GM19025 (cell line): ENCODE data around the gene PROKR1.

ENCODE experiments used
- ATAC-seq: cut with Tn5 transposase; IDR thresholded peaks from one replicate; pipeline ENCODE4 v1.9.1; 2021; ENCODE audit warnings: mild to moderate bottlenecking, low read depth, moderate library complexity; ENCODE audit not compliant: unreplicated experiment

The PROKR1 gene

DNA sequence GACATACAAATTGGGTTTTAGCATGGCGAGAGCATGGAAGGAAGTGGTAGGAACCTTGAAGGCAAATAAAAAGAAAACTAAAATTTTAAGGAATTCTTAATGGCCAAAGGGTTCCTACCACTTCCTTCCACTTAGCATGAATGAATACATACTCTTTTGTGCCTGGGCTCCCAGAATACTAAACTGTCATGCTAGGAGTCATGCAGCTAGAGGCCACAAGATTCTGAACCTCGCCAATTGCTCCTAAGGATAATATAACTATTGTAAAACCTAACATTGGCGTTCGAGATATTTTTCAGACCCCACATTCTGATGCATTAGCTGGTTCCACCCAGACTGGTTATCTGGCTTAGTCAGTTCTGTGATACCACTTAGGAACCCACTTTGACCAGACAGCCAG lies 52.6 kb downstream of the PROKR1 start:
- no peak for ATAC-seq

DNA sequence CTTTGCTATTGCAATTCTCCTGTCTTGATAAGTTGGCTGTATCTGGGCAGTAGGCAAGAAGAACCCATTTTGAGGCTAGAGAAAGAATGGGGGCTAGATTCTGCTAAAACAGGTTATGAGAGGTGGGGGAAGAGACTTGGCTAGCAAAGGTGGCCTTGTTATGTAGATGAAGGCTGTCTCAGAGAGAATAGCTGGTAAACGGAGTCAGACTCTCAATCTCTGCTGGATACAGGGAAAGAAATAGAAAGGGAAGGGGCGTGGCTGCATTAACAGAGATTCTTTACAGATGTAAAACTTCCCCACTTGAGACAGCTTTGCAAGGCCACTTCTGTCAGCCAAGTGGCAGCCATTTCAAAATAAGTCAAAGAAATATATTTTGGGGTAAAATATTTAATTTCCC lies 53.2 kb downstream of the PROKR1 start:
- ATAC-seq, result no peak

DNA sequence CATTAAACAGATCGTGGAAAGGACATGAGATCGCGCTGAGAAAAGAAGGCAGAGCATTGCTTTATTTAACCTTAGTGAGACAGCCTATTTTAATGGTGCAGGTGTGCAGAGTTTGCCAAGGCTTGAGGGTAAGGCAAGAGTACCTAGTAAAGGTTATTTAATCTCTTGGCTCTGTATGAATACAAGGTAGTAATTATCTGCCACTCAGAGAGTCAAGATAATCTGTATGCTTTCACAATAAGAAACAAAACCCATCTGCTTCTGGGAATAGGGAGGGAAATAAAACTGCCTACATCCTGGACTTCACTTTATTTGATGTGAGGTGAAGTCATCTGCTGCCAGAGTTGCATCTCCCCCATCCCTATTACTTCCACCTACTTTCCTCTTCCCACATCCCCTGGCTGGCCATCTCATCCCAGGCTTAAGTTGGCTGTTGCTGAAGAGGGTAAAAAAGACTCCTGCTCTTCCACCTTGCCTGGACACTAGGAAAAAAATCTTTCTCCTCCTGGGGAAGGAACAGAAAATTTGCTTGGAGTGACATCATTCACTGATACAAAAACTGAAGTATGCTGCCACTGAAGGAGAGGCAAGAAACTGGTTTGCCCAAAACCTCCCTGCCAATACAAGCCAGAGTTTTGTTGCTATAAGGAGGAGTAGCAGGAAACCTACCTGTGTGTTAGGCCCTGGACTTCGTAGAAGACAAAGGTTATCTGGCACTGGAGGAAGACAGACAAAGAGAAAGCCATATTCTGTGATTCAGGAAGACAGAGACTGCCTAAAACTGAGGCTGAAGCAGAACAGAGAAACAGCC lies 55.4 kb downstream of the PROKR1 start:
- ATAC-seq, result no peak

DNA sequence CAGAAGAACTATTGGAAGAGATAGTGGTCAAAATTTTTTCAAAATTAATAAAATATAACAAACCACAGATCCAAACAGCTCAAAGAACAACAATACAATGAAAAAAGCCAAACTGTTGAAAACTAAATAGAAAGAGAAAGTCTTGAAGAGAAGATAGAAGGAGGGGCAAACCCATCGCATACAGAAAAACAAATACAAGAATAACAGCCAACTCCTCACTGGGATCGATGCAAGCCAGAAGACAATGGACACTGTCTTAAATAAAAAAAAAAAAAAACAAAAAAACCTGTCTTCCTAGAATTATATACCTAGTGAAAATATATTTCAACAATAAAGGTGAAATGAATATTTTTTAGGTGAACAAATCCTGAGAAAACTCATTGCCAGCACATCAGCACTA lies 57.2 kb downstream of the PROKR1 start:
- no peak for ATAC-seq

DNA sequence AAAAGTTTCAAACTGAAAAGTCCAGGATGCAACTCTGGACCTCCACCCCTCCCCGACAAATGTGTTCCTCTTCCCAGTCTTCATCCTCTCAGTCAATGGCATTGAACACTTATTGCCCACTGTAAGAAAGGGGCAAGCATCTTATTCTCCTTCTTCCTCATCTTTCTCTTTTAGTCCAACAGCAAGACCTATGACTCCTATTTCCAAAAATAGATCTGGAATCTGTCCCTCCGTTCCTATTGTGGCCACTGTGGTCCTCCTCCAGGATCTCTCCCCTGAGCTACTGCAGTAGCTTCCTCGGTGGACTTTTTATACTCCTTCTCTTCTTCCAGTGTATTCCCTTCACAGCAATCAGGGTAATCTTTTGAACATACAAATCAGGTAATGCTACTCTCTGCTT lies 63.3 kb downstream of the PROKR1 start:
- ATAC-seq, result no peak
